Uterus (tissue), 2 donors: ENCODE measurements around the gene PRIM2.
"Not testable (repeated sequence)": the region's sequence is repeated elsewhere in the genome, so short reads cannot be mapped to it uniquely, and the experiment has no call there.

Experiments
- CTCF ChIP-seq, 4 experiments: fragments of 200-600 bp in 2 of 4; fragments of 450-650 bp in 2 of 4; sonication (generic) in 2 of 4; IDR thresholded peaks; one replicate each; pipeline ENCODE4 v1.5.1; 2016 to 2019; ENCODE audit warnings: antibody characterized with exemption in 4 of 4, mild to moderate bottlenecking in 2 of 4, moderate library complexity in 1 of 4
- POLR2A ChIP-seq, 2 donors: fragments of 450-650 bp; IDR thresholded peaks; one replicate each; pipeline ENCODE4 v1.6.1; 2016; ENCODE audit warnings: antibody characterized with exemption in 2 of 2, mild to moderate bottlenecking in 1 of 2, moderate library complexity in 1 of 2

DNA sequence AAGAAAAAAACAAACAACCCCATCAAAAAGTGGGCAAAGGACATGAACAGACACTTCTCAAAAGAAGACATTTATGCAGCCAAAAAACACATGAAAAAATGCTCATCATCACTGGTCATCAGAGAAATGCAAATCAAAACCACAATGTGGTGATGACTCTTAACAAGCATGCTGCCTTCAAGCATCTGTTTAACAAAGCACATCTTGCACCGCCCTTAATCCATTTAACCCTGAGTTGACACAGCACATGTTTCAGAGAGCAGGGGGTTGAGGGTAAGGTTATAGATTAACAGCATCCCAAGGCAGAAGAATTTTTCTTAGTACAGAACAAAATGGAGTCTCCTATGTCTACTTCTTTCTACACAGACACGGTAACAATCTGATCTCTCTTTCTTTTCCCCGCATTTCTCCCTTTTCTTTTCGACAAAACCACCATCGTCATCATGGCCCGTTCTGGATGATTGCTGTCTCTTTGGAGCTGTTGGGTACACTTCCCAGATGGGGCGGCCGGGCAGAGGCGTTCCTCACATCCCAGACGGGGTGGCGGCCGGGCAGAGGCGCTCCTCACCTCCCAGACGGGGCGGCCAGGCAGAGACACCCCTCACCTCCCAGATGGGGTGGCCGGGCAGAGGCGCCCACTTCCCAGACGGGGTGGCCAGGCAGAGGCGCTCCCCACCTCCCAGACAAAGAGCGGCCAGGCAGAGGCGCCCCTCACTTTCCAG is 7.2 kb upstream of the PRIM2 start:
- not testable (repeated sequence) for TF ChIP-seq POLR2A, CTCF (IDR thresholded peaks at IDR 0.05)
